Metanephros (tissue), 2 donors: ENCODE measurements around the gene TRIM49C. TPM values are rescaled to one million over a fixed set of nuclear protein-coding genes. Genes with fewer than 3 reads are reported as not detected.

Source experiments
- small RNA-seq: library from RNA; depleted of rRNA; stranded (forward); fragments of <200 nt; gene quantifications from one replicate; pipeline ENCODE3, GENCODE V24; 2014; ENCODE audit warnings: low replicate concordance
- total RNA-seq: library from RNA; depleted of rRNA; stranded (reverse); fragments of >200 nt; gene quantifications from one replicate; pipeline ENCODE4 v1.2.3, GENCODE V29; 2014

Gene TRIM49C, protein sequence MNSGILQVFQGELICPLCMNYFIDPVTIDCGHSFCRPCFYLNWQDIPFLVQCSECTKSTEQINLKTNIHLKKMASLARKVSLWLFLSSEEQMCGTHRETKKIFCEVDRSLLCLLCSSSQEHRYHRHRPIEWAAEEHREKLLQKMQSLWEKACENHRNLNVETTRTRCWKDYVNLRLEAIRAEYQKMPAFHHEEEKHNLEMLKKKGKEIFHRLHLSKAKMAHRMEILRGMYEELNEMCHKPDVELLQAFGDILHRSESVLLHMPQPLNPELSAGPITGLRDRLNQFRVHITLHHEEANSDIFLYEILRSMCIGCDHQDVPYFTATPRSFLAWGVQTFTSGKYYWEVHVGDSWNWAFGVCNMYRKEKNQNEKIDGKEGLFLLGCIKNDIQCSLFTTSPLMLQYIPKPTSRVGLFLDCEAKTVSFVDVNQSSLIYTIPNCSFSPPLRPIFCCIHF
- not detected for total RNA-seq

DNA sequence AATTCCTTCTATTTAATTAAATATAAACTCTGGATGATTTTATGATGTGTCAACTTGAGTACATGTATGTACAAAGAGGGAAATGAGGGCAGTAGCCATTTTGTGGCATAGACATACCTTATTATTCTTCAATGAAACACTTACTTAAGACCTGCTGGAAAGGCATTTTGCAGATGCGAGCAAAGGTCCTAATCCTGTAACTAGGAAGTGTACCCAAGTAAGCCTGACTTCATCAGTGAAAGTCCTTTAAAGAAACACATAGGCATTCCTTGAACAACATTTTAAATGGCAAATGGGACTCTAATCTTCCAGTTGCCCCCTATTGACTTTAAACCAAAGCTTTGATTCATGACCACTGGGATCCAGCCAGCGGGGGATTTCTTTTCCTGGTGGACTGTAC lies at the start of gene TRIM49C:
Gene TRIM49C, plus strand, starts transcription at position 301 of the 400 bp plus-strand sequence. CDS start 4,106 bp downstream, outside the sequence.

DNA sequence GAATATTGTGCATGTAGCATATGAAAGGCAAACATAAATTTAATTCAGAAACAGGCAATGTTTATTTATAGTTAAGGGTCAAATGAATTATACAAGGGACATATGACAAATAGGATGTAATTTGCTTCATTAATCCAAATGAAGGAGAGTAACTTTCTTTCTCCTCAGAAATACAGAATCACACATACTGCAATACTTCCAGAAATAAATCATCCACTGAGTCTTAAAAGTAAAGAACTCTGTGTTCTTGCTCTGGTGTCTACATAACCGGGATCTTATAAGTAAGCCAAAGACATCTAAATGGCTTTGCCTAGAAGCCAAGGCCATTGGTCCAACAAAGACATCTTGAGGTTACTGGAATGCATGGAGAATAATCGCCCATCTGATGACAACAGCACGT lies 54.7 kb downstream of the TRIM49C start, which contains the start of gene UBTFL1:
Gene UBTFL1, plus strand, starts transcription at position 301 of the 400 bp plus-strand sequence. Its CDS starts 0 bp downstream, at position 301.

Small RNA genes lying within 50 kb of the gene (small RNA-seq; reads per million reads assigned to genes)
- not detected for gene AP000827.1

Other genes starting within 250 kb of the TRIM49C start
- gene TRIM49, start 222.5 kb upstream of the TRIM49C start, total RNA-seq = not detected
- gene TRIM64B, start 152.6 kb upstream of the TRIM49C start, total RNA-seq = not detected
- gene TRIM49D1, start 108.9 kb upstream of the TRIM49C start, total RNA-seq = not detected
- gene TRIM49D2, start 107.0 kb upstream of the TRIM49C start, total RNA-seq = not detected
- gene TRIM64, start 65.1 kb upstream of the TRIM49C start, total RNA-seq = not detected
- not detected for gene UBTFL1, start 54.8 kb downstream of the TRIM49C start, total RNA-seq
- 24.2 TPM for gene NAALAD2, start 103.6 kb downstream of the TRIM49C start, total RNA-seq
- 75.9 TPM for gene CHORDC1, start 191.9 kb downstream of the TRIM49C start, total RNA-seq